ENCODE results near the gene ENDOV.
A peak's percentile ranks its signal among the peaks of the same experiment; 100 is the strongest.

Gene ENDOV

DNA sequence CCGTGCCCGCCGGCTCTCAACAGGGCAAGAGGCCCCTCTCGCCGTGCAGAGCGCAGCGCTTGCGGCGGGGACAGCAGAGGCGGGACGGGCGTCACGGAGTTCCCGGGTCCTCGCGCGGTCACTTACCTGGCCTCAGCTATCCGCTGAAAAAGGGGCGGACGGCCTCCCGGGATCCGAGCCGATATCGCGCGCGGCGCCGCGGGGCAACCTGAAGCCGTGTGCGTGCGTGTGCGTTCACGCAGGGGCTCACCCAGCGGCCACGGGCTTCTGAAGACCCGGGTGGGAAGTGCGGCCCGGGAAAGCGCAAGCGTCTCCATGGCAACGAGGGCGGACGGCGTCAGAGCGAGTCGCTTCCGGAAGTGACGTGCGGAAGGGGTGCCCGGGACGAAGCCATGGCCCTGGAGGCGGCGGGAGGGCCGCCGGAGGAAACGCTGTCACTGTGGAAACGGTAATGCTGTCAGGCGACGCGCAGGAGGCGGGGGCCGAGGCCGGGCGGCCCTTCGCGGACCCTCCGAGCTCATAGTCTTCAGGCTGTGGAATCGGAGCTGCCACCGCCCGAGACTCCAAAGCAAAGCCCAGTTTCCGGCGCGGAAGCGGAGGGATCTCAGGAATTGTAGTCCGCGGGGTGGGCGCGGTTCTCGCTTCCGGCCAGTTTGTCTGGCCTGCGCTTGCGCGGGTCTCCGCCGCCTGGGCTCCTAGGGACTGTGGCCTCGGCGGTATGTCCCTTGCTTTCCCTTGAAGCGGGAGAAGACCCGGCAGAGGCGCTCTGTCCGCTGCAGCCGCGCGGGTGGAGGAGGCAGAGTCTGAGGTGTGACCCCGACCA lies at the start of gene ENDOV:
Gene ENDOV, plus strand, starts transcription at position 365 of the 823 bp plus-strand sequence. Its CDS starts 28 bp downstream, at position 393.
- H3K4me3 ChIP-seq (ENCODE audit: low read length): peak within 1 kb of the TSS; percentile 99
- TF ChIP-seq, protein P1, sequence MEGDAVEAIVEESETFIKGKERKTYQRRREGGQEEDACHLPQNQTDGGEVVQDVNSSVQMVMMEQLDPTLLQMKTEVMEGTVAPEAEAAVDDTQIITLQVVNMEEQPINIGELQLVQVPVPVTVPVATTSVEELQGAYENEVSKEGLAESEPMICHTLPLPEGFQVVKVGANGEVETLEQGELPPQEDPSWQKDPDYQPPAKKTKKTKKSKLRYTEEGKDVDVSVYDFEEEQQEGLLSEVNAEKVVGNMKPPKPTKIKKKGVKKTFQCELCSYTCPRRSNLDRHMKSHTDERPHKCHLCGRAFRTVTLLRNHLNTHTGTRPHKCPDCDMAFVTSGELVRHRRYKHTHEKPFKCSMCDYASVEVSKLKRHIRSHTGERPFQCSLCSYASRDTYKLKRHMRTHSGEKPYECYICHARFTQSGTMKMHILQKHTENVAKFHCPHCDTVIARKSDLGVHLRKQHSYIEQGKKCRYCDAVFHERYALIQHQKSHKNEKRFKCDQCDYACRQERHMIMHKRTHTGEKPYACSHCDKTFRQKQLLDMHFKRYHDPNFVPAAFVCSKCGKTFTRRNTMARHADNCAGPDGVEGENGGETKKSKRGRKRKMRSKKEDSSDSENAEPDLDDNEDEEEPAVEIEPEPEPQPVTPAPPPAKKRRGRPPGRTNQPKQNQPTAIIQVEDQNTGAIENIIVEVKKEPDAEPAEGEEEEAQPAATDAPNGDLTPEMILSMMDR (conservative IDR thresholded peaks at IDR 0.05; ENCODE audit: low read length): no peak
- DNase-seq (ENCODE audit: low read depth): peak; percentile 93

- no peak overlapping the region for H3K4me3 ChIP-seq (ENCODE audit: low read length)
- TF ChIP-seq, protein P1 (conservative IDR thresholded peaks at IDR 0.05; ENCODE audit: low read length): no peak
- no peak for DNase-seq (ENCODE audit: low read depth)
These were observed 49.0 kb upstream of the ENDOV start for GRCh38 chr17:80365983-80366382.

DNA sequence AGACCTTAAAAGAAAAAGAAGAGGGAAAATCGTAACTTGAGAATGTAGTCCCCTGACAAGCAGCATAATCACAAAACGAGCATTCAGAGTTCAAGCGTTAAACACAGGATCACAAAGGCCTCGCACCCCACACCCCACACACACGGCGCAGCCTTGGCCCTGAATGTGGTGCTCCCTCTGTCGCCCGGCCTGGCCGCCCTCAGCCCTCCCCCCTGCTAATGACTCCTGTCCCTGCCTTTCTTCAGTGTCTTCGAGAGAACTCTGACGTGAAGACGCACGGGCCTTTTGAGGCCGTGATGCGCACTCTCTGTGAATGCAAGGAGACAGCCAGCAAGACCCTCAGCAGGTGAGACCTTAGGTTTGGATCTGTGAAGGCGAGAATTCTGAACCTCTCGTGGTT lies 47.5 kb upstream of the ENDOV start:
- H3K4me3 ChIP-seq (ENCODE audit: low read length): no peak overlapping the region
- no peak for DNase-seq (ENCODE audit: low read depth)
- TF ChIP-seq, protein P1 (conservative IDR thresholded peaks at IDR 0.05; ENCODE audit: low read length): no peak

GRCh38 chr17:80371196-80371595 lies 43.8 kb upstream of the ENDOV start:
- TF ChIP-seq, protein P1 (conservative IDR thresholded peaks at IDR 0.05; ENCODE audit: low read length): no peak
- H3K4me3 ChIP-seq (ENCODE audit: low read length): no peak overlapping the region
- DNase-seq (ENCODE audit: low read depth): no peak

DNA sequence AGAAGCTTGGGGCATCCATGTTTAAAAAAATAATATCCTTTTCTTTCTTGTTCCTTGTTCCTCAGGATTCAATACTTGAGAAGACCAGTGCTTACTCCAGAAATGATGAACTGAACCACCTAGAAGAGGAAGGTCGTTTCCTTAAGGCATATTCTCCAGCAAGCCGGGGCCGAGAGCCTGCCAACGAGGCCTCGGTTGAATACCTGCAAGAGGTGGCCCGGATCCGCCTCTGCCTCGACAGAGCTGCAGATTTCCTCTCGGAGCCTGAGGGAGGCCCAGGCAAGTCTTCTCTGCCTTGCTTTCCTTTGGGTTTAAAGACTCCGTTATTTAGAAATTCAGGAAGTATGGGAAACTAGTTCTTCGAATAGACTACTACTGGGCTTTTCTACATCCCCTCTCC lies 42.5 kb upstream of the ENDOV start:
- TF ChIP-seq, protein P1 (conservative IDR thresholded peaks at IDR 0.05; ENCODE audit: low read length): no peak
- DNase-seq (ENCODE audit: low read depth): no peak
- H3K4me3 ChIP-seq (ENCODE audit: low read length): no peak overlapping the region

- no peak for DNase-seq (ENCODE audit: low read depth)
- TF ChIP-seq, protein P1 (conservative IDR thresholded peaks at IDR 0.05; ENCODE audit: low read length): no peak
- H3K4me3 ChIP-seq (ENCODE audit: low read length): no peak overlapping the region
These were observed 41.9 kb upstream of the ENDOV start for GRCh38 chr17:80372922-80373570.

All from AG10803 (cell line).